Lower leg skin (tissue), 3 donors: Measurements from ENCODE around the gene ABR.

Experiments
- POLR2A ChIP-seq, 2 donors: fragments of 450-650 bp; IDR thresholded peaks; one replicate each; pipeline ENCODE4 v1.6.1; 2016 to 2017; ENCODE audit warnings: antibody characterized with exemption in 2 of 2, mild to moderate bottlenecking in 1 of 2, moderate library complexity in 1 of 2
- TF ChIP-seq, protein P1 (sequence below), 3 donors: fragments of 450-650 bp; IDR thresholded peaks; one replicate each; pipeline ENCODE4 v1.5.1; 2016; ENCODE audit warnings: antibody characterized with exemption in 3 of 3, mild to moderate bottlenecking in 3 of 3, moderate library complexity in 2 of 3

DNA sequence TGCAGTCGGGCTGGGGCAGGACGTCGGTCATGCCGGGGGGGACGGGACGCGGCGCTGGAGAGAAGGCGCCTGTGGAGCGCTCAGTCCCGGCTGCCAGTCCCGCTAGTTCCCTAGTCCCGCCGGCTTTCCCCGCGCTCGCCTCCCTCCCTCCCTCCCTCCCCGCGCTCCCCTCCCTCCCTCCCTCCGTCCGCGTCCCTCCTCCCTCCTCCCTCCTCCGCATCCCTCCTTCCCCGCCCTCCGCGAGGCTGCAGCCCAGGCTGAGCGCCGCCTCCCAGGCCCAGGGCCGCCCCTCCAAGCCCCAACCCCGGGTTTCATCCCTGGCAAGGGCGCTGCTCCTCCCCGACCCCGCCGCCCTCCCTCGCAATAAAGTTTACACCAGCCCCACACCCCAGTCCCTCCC lies 148.1 kb downstream of the ABR start:
- TF ChIP-seq, protein P1, sequence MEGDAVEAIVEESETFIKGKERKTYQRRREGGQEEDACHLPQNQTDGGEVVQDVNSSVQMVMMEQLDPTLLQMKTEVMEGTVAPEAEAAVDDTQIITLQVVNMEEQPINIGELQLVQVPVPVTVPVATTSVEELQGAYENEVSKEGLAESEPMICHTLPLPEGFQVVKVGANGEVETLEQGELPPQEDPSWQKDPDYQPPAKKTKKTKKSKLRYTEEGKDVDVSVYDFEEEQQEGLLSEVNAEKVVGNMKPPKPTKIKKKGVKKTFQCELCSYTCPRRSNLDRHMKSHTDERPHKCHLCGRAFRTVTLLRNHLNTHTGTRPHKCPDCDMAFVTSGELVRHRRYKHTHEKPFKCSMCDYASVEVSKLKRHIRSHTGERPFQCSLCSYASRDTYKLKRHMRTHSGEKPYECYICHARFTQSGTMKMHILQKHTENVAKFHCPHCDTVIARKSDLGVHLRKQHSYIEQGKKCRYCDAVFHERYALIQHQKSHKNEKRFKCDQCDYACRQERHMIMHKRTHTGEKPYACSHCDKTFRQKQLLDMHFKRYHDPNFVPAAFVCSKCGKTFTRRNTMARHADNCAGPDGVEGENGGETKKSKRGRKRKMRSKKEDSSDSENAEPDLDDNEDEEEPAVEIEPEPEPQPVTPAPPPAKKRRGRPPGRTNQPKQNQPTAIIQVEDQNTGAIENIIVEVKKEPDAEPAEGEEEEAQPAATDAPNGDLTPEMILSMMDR (IDR thresholded peaks at IDR 0.05) = no peak
- no peak for TF ChIP-seq POLR2A (IDR thresholded peaks at IDR 0.05)
